Naive thymus-derived CD8-positive, alpha-beta T cell (primary cell): ENCODE data around the gene POLE2. TPM values are rescaled to one million over a fixed set of nuclear protein-coding genes. Genes with fewer than 3 reads are reported as not detected.
A peak's percentile ranks its signal among the peaks of the same experiment; 100 is the strongest.
"Not testable (repeated sequence)": the region's sequence is repeated elsewhere in the genome, so short reads cannot be mapped to it uniquely, and the experiment has no call there.

Experiments
- ATAC-seq, 2 donors: fragments of 150-1000 bp; cut with Tn5 transposase in 1 of 2; sonication (Bioruptor Pico), chemical (Tn5 transposase) in 1 of 2; 1 replicate in 1 of 2; 2 replicates in 1 of 2; pipeline ENCODE4 v1.10.0; 2021; ENCODE audit warnings: mild to moderate bottlenecking in 2 of 2, moderate library complexity in 2 of 2
- POLR2A ChIA-PET: fragments of 350-600 bp; sonication (Branson Sonifier 250); formaldehyde crosslinking; loops from one replicate; lab custom pipeline; 2021; ENCODE audit warnings: antibody characterized with exemption; lab: Charles Lee
- DNase-seq, 10 donors: peaks; one replicate each; pipeline versions ENCODE4 v3.0.0 to v3.0.0-alpha.2; 2020 to 2022
- H3K27ac Mint-ChIP-seq, 10 donors: one replicate each; pipeline ENCODE4 v1.8.0; 2020 to 2022; ENCODE audit warnings: mild to moderate bottlenecking in 10 of 10, mixed read lengths in 10 of 10, moderate library complexity in 4 of 10, inconsistent platforms in 1 of 10
- H3K27me3 Mint-ChIP-seq, 5 donors: one replicate each; pipeline ENCODE4 v1.8.0; 2021 to 2022; ENCODE audit warnings: mixed read lengths in 5 of 5
- H3K36me3 Mint-ChIP-seq, 3 donors: one replicate each; pipeline ENCODE4 v1.8.0; 2020 to 2022; ENCODE audit warnings: mixed read lengths in 3 of 3, mild to moderate bottlenecking in 2 of 3, inconsistent platforms in 1 of 3
- H3K4me1 Mint-ChIP-seq, 4 donors: one replicate each; pipeline ENCODE4 v1.8.0; 2021 to 2022; ENCODE audit warnings: mixed read lengths in 4 of 4
- H3K4me3 Mint-ChIP-seq, 10 donors: one replicate each; pipeline ENCODE4 v1.8.0; 2020 to 2022; ENCODE audit warnings: mild to moderate bottlenecking in 10 of 10, mixed read lengths in 10 of 10, moderate library complexity in 6 of 10, inconsistent platforms in 1 of 10
- H3K9me3 Mint-ChIP-seq, 9 donors: one replicate each; pipeline ENCODE4 v1.8.0; 2020 to 2022; ENCODE audit warnings: mixed read lengths in 9 of 9, mild to moderate bottlenecking in 3 of 9, inconsistent platforms in 1 of 9, moderate library complexity in 1 of 9
- polyA plus RNA-seq, 3 donors: library from polyadenylated mRNA; unstranded; fragments of 300-500 nt; fragmentation: Illumina TruSeq; gene quantifications; one replicate each; pipeline ENCODE4 v1.2.3, GENCODE V29; 2021
- total RNA-seq, 8 experiments: library from RNA in 2 of 8; stranded (reverse) in 2 of 8; gene quantifications; one replicate each; pipeline ENCODE4 v1.2.3 and lab custom pipeline; 2021 to 2026

The POLE2 gene
- total and polyA plus RNA-seq, 5 experiments from 2014 or later, result 1.3 to 3.2 (median 1.9) TPM

DNA sequence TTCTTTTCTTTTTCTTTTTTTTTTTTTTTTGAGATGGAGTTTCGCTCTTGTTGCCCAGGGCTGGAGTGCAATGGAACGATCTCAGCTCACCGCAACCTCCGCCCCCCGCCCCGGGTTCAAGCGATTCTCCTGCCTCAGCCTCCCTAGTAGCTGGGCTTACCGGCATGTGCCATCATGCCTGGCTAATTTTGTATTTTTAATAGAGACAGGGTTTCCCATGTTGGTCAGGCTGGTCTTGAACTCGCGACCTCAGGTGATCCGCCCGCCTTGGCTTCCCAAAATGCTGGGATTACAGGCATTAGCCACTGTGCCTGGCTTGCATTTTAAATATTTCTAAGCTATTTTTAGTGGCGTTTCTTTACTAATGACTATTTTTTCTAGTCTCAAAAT lies 5.7 kb upstream of the POLE2 start:
- not testable (repeated sequence) for H3K36me3 Mint-ChIP-seq, ATAC-seq, H3K9me3 Mint-ChIP-seq, DNase-seq, H3K27me3 Mint-ChIP-seq
- Mint-ChIP-seq H3K27ac (peak overlapping the region in 9 of 10 donors; percentile 18 to 94 (median 76)), H3K4me3 (peak overlapping the region; percentile 67 to 94 (median 86)), H3K4me1 (peaks cover 2 to 48% (median 35%) of the 10 kb centered on the region in 4 donors)
- POLR2A ChIA-PET, result interaction anchor here (0.6 to 2.7 kb wide), 5 partner anchors 60 to 199 kb away, joined by 4 to 19 read pairs (median 10); partner anchors contain the start of genes ARF6, DNAAF2, KLHDC2 and MGAT2

DNA sequence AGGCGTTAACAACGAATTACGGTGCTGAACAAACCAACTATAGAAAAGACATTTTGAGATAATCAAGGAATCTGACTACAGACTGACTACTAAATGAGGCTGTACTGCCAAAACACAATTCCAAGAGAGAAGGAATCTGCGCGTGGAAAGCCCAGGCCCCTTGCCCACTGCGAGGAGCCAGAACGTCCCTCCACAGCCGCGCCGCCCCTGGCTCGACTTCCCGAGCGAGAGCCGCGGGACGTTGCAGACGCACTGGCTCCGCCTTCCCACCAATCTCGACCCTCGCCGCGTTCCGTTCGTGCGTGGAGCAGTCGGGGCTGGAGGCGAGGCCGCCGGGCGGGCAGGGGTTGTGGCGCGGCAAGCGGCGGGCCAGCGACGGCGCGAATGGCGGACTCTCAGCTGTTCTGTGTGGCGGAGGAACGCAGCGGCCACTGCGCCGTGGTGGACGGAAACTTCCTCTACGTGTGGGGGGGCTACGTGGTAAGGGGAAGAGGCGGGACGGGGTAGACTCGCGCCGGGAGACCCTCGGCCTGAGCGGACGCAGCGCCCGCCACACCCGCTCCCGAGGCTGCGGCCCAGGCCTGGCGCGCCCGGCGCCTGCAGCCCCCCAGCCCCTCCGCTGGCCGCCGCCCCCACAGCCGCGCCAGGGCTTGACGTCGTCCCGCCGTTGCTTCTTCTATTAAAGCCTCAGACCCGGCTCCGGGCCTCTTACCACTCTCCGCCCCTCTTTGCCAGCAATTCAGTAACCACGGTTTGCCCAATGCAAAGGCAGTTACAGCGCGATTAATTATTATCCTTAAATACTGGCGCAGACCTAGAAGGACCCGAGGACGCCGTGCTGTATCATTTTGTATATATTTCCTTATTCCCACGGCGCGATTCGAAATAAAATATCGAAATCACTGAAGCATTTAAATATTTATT lies 5.1 kb upstream of the POLE2 start, which contains the start of gene KLHDC1:
Gene KLHDC1, plus strand, starts transcription at position 310 of the 924 bp plus-strand sequence. Its CDS starts 75 bp downstream, at position 385.
- H3K4me1 Mint-ChIP-seq, result peaks cover 2 to 54% (median 40%) of the 10 kb centered on the region in 4 donors
- peak within 1 kb of the TSS; percentile 66 to 98 (median 93) for H3K27ac Mint-ChIP-seq
- POLR2A ChIA-PET, result interaction anchor here (0.6 to 2.7 kb wide), 10 partner anchors 59 to 200 kb away, joined by 3 to 19 read pairs (median 6); partner anchors contain the start of genes ARF6, DNAAF2, KLHDC2 and MGAT2
- DNase-seq (peak; percentile 67 to 88 (median 78)), ATAC-seq (peak; percentile 87 to 91)
- H3K36me3 Mint-ChIP-seq, result no peaks in the 10 kb centered on the region
- peak within 1 kb of the TSS; percentile 74 to 94 (median 90) for H3K4me3 Mint-ChIP-seq
- H3K27me3 Mint-ChIP-seq, result no peaks in the 10 kb centered on the region
- no peaks in the 10 kb centered on the region for H3K9me3 Mint-ChIP-seq

DNA sequence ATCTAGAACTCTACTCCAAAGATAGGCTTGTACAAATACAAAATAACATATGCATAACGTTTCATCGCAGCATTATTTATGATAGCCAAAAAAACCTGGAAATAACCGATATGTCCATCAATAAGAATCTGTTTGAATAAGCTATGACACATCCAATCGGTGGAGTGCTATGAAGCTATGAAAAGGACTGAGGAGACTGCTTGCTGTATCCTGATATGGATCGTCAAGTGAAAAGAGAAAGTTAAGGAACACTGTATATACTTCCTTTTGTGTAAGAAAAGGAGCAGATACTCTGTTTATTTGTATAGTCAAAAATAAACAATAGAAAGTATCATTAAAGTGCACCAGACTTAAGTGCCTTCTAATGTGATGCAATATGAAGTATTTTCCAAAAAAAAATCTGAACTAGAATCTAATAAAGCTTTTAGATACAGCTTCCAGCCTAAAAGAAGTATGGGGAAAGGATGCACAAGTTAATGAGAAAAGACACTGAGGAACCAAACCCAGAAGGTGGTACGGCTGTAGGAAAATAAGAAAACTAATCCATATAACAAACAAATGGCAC lies 4.3 kb upstream of the POLE2 start:
- Mint-ChIP-seq H3K9me3 (no peaks in the 10 kb centered on the region), H3K27me3 (no peaks in the 10 kb centered on the region), H3K4me1 (peaks cover 2 to 57% (median 43%) of the 10 kb centered on the region in 4 donors), H3K27ac (peak overlapping the region; percentile 66 to 98 (median 92)), H3K36me3 (no peaks in the 10 kb centered on the region), H3K4me3 (peak overlapping the region; percentile 74 to 93 (median 88))
- ATAC-seq, result no peak
- no peak for DNase-seq
- POLR2A ChIA-PET, result interaction anchor here (0.8 to 2.7 kb wide), 10 partner anchors 58 to 170 kb away, joined by 3 to 19 read pairs (median 6); partner anchors contain the start of genes DNAAF2, KLHDC2, MGAT2 and NEMF

DNA sequence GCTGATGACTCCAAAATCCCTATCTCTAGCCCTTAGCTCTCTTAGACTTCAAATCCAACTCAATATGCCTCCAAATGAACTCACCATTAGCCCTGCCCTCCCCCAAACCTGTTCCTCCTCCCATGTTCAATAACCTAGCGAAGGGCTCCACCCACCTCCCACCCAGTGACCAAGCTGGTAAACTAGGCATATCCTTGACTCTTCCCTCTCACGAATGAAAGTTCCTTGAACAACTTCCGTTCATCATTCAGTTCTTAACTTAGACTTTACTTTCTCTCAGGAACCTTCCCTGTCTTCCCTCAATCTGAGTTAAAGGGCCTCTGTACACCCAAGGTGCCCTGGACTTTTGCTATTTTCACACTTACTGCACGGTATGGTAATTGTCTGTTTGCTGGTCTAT lies 3.0 kb upstream of the POLE2 start:
- DNase-seq, result no peak
- no peak for ATAC-seq
- Mint-ChIP-seq H3K4me3 (peak overlapping the region in 5 of 10 donors; percentile 8 to 76 (median 37)), H3K27me3 (no peaks in the 10 kb centered on the region), H3K27ac (peak overlapping the region in 5 of 10 donors; percentile 3 to 22 (median 8)), H3K4me1 (peaks cover 2 to 51% (median 39%) of the 10 kb centered on the region in 4 donors), H3K36me3 (no peaks in the 10 kb centered on the region), H3K9me3 (no peaks in the 10 kb centered on the region)
- POLR2A ChIA-PET, result interaction anchor here (1.3 to 1.5 kb wide), 2 partner anchors 70 to 77 kb away, joined by 3 to 4 read pairs; partner anchors contain the start of genes KLHDC2, MGAT2 and RPL36AL

DNA sequence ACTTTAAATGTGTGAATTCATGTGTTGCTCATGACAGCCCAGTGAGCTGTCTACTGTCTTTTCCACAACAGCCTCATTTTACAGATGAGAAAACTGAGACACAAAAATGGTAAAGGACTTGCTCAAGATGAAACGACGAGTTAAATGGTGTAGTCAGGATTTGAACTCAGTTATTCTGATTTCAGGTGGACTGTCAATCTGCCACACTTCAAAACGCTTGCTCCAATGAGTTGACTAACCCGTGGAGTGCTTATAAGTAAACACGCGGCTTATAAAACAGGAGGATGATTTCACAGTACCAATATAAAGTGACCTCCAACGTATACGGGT lies 652 bp upstream of the POLE2 start:
- Mint-ChIP-seq H3K27me3 (no peaks in the 10 kb centered on the region), H3K27ac (peak overlapping the region in 9 of 10 donors; percentile 83 to 94 (median 89)), H3K36me3 (no peaks in the 10 kb centered on the region), H3K9me3 (no peaks in the 10 kb centered on the region), H3K4me3 (peak overlapping the region; percentile 83 to 91 (median 88)), H3K4me1 (peaks cover 2 to 32% (median 20%) of the 10 kb centered on the region in 4 donors)
- ATAC-seq, result no peak
- POLR2A ChIA-PET, result interaction anchor here (1.6 to 2.6 kb wide), 2 partner anchors 54 to 79 kb away, joined by 7 to 19 read pairs; partner anchors contain the start of genes DNAAF2 and KLHDC2
- peak in 1 of 10 donors; percentile 6 for DNase-seq

DNA sequence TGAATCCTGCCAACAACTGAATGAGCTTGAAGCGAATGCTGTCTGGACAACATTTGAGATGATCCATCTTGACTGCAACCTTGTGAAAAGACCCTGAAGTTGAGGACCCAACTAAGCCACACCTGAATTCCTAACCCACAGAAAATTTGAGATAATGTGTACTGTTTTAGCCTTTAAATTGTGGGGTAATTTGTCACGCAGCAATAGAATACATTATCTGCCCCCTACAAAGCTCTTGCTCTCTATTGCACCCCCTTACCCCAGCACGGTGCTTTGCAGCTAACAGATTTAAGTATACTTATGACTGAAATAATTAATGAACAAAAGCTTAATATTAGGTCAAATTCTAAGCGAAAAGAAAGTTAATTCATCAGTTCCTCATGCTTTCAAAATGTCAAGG lies 1.6 kb downstream of the POLE2 start:
- peak overlapping the region in 2 of 10 donors; percentile 40 to 41 for H3K27ac Mint-ChIP-seq
- DNase-seq (no peak), ATAC-seq (no peak)
- H3K4me3 Mint-ChIP-seq, result peak overlapping the region in 7 of 10 donors; percentile 10 to 86 (median 56)
- H3K9me3 Mint-ChIP-seq, result no peaks in the 10 kb centered on the region
- peaks cover 0 to 19% (median 11%) of the 10 kb centered on the region in 4 donors for H3K4me1 Mint-ChIP-seq
- H3K36me3 Mint-ChIP-seq, result no peaks in the 10 kb centered on the region
- POLR2A ChIA-PET, result interaction anchor here (2.6 kb wide), 1 partner anchor 81 kb away, joined by 19 read pairs; the partner anchor contains the start of gene KLHDC2
- H3K27me3 Mint-ChIP-seq, result no peaks in the 10 kb centered on the region

DNA sequence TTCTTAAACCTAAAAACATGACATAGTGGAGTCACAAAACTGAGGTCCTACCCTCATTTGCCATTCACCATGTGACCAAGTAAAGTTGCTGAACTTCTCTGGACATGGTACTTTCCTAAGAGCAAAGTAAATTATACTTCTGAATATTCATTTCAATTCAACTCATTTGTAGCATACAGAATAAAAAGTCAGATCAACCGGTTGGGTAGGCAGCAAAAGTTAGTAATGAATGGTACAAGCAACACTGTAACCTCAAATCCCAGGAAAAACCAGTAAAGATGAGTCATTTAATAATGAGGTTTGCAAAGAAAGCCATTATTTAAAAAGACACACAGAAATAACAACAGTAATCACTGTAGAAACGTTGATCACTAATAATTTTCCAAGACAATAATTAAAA lies 8.7 kb downstream of the POLE2 start:
- Mint-ChIP-seq H3K4me3 (no peak overlapping the region), H3K27me3 (no peaks in the 10 kb centered on the region), H3K4me1 (no peaks in the 10 kb centered on the region), H3K9me3 (peaks cover 0 to under 1% (median 0%) of the 10 kb centered on the region in 9 donors), H3K36me3 (peaks cover 0 to 3% (median 3%) of the 10 kb centered on the region in 3 donors), H3K27ac (no peak overlapping the region)
- POLR2A ChIA-PET, result no interaction called here
- DNase-seq (no peak), ATAC-seq (no peak)

DNA sequence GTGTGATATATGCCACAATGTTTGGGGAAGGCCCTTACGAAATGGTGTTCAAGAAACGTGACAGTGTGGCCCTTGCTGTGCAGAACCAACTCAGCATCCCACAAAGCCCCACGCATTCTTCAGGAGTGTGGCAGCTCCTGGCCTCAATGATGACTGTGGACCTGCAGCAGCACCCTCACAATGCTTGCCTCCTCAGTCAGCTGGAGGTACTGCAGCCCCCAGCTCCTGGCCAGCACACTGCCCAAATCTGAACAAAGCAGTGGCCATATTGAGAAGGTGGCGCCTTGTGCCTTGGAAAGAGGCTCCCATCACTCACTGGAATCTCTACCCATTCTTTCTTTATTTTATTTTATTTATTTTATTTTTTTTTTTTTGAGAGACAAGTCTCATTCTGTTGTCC lies 10.4 kb downstream of the POLE2 start:
- Mint-ChIP-seq H3K36me3 (peaks cover 0 to 3% (median 3%) of the 10 kb centered on the region in 3 donors), H3K4me3 (no peak overlapping the region), H3K9me3 (peaks cover 0 to 4% (median 0%) of the 10 kb centered on the region in 9 donors), H3K27me3 (peaks cover 0 to 3% (median 0%) of the 10 kb centered on the region in 5 donors), H3K4me1 (peaks cover 0 to 4% (median 0%) of the 10 kb centered on the region in 4 donors), H3K27ac (no peak overlapping the region)
- DNase-seq, result no peak
- ATAC-seq, result peak in 1 of 2 donors; percentile 38
- POLR2A ChIA-PET, result no interaction called here

DNA sequence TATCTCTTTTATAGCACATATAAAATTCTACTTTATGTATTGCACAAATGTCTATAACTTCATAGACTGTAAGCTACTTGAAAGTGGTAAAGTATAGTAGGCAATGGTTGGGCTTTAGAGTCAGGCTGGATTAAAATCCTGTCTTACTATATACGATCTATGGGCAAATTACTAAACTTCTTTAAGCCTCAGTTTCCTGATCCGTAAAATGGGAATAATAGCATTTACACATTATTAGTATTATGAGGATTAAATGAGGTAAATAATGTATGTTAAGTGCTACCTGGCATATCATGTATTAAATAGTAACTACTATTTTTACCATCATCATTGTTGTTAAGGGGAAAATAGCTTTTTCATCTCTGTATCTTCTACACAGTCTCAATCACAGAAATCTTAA lies 14.4 kb downstream of the POLE2 start:
- no peak for ATAC-seq
- peaks cover 0 to 4% (median 0%) of the 10 kb centered on the region in 9 donors for H3K9me3 Mint-ChIP-seq
- no peak overlapping the region for H3K4me3 Mint-ChIP-seq
- peaks cover 0 to 4% (median 0%) of the 10 kb centered on the region in 4 donors for H3K4me1 Mint-ChIP-seq
- peaks cover 0 to 3% (median 0%) of the 10 kb centered on the region in 5 donors for H3K27me3 Mint-ChIP-seq
- H3K36me3 Mint-ChIP-seq, result peaks cover 0 to 6% (median 0%) of the 10 kb centered on the region in 3 donors
- POLR2A ChIA-PET, result no interaction called here
- H3K27ac Mint-ChIP-seq, result no peak overlapping the region
- DNase-seq, result no peak

DNA sequence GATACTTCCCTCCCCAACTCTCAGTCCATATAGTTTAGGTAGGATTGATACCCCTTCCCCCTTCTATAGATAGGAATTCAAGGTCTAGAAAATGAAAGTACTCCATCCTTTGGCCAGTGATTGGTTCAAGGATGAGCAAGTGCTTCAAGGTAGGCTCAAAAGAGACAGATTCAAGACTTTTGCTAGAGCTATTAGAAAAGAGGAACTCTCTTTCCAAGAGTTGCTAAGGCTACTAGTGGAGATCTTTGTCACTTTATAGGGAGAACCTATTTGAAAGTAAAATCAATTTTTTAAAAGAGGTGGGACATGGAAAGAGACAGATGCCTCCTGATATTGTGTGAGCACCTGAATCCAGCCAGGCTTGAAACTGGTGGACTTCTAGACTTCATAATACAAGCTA lies 17.5 kb downstream of the POLE2 start:
- Mint-ChIP-seq H3K9me3 (peaks cover 0 to 4% (median 0%) of the 10 kb centered on the region in 9 donors), H3K27me3 (peaks cover 0 to 3% (median 0%) of the 10 kb centered on the region in 5 donors), H3K27ac (no peak overlapping the region), H3K4me3 (no peak overlapping the region), H3K36me3 (peaks cover 0 to 6% (median 0%) of the 10 kb centered on the region in 3 donors), H3K4me1 (peaks cover 0 to 4% (median 0%) of the 10 kb centered on the region in 4 donors)
- DNase-seq (no peak), ATAC-seq (no peak)
- POLR2A ChIA-PET, result interaction anchor here (0.6 kb wide), 1 partner anchor 22 kb away, joined by 4 read pairs; no protein-coding TSS in a partner anchor

DNA sequence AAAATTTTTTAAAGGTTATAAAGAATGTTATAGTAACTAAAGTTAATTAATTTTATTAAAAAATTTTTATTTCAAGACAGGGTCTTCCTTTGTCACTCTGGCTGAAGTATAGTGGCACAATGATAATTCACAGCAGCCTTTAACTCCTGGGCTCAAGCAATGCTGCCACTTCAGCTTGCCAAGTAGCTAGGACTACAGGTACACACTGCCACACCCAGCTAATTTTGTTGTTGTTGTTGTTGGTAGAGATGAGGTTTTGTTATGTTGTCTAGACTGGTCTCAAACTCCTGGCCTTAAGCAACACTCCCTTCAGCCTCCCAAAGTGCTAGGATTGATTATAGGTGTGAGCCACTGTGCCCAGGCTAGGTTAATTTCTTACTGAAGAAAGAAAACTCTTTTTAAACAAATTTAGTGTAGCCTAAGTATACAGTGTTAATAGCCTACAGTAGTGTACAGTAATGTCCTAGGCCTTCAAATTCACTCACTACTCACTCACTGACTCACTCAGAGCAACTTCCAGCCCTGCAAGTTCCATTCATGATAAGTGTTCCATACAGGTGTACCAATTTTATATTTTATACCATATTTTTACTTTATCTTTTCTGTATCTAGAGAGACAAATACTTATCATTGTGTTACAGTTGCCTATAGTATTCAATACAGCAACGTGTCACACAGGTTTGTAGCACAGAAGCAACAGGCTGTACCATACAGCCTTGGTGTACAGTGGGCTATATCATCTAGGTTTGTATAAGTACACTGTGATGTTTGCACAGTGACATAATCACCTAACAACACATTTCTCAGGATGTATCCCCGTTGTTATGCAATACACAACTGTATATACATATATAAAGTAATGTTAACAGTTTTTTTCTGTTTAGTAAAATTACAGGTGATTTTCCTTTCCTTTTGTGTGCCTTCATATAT lies 28.2 kb downstream of the POLE2 start:
- H3K9me3 Mint-ChIP-seq, result no peaks in the 10 kb centered on the region
- H3K27ac Mint-ChIP-seq, result peak overlapping the region in 1 of 10 donors; percentile 35
- no peaks in the 10 kb centered on the region for H3K4me1 Mint-ChIP-seq
- DNase-seq (no peak), ATAC-seq (no peak)
- H3K4me3 Mint-ChIP-seq, result no peak overlapping the region
- POLR2A ChIA-PET, result no interaction called here
- no peaks in the 10 kb centered on the region for H3K27me3 Mint-ChIP-seq
- H3K36me3 Mint-ChIP-seq, result no peaks in the 10 kb centered on the region
